Hepatocyte (in vitro differentiated cells): ENCODE measurements around the gene CIITA. TPM values are rescaled to one million over a fixed set of nuclear protein-coding genes. Genes with fewer than 3 reads are reported as not detected.

Experiments
- DNase-seq: peaks from one replicate; pipeline ENCODE4 v3.0.0-alpha.2; 2016; ENCODE audit warnings: low spot score
- H2AFZ ChIP-seq: fragments of 200-600 bp; sonication (generic); 2 replicates; pipeline ENCODE4 v1.6.0; 2016; ENCODE audit warnings: antibody characterized with exemption, mild to moderate bottlenecking
- H3K27ac ChIP-seq: fragments of 200-600 bp; sonication (generic); 2 replicates; pipeline ENCODE4 v1.5.1; 2016; ENCODE audit warnings: mild to moderate bottlenecking
- H3K27me3 ChIP-seq: fragments of 200-600 bp; sonication (generic); 2 replicates; pipeline ENCODE4 v1.6.1; 2016
- H3K36me3 ChIP-seq: fragments of 200-600 bp; sonication (generic); replicated peaks from 2 replicates; pipeline ENCODE4 v1.5.1; 2016; ENCODE audit warnings: low read depth; ENCODE audit not compliant: insufficient read depth
- H3K4me1 ChIP-seq: fragments of 200-600 bp; sonication (generic); 2 replicates; pipeline ENCODE4 v1.5.1; 2016; ENCODE audit warnings: mild to moderate bottlenecking, moderate library complexity; ENCODE audit not compliant: insufficient read depth
- H3K4me2 ChIP-seq: fragments of 200-600 bp; sonication (generic); 2 replicates; pipeline ENCODE4 v1.6.0; 2016
- H3K4me3 ChIP-seq: fragments of 200-600 bp; sonication (generic); 2 replicates; pipeline ENCODE4 v1.5.1; 2016; ENCODE audit warnings: mild to moderate bottlenecking
- H3K79me2 ChIP-seq: fragments of 200-600 bp; sonication (generic); 2 replicates; pipeline ENCODE4 v1.6.0; 2017; ENCODE audit warnings: mild to moderate bottlenecking
- H3K9me2 ChIP-seq: fragments of 200-600 bp; sonication (generic); replicated peaks from 2 replicates; pipeline ENCODE4 v1.6.0; 2017; ENCODE audit warnings: mild to moderate bottlenecking; ENCODE audit not compliant: insufficient read depth
- H3K9me3 ChIP-seq: fragments of 200-600 bp; sonication (generic); 2 replicates; pipeline ENCODE4 v1.5.1; 2016; ENCODE audit warnings: low read depth, mild to moderate bottlenecking
- H4K20me1 ChIP-seq: fragments of 200-600 bp; sonication (generic); 2 replicates; pipeline ENCODE4 v1.6.0; 2016; ENCODE audit warnings: mild to moderate bottlenecking; ENCODE audit not compliant: insufficient read depth, poor library complexity, severe bottlenecking
- EZH2 ChIP-seq: fragments of 200-600 bp; sonication (generic); IDR thresholded peaks from 2 replicates; pipeline ENCODE4 v1.6.1; 2016; ENCODE audit warnings: antibody characterized with exemption, mild to moderate bottlenecking, borderline replicate concordance
- EZH2phosphoT487 ChIP-seq: fragments of 200-600 bp; sonication (generic); IDR thresholded peaks from one replicate; pipeline ENCODE4 v1.6.1; 2018; ENCODE audit warnings: antibody characterized with exemption, mild to moderate bottlenecking, low read depth, moderate library complexity; ENCODE audit not compliant: unreplicated experiment, severe bottlenecking
- WGBS: methylation state at CpG from one replicate; pipeline ENCODE4 v1.1.6; 2016; ENCODE audit warnings: low lambda C conversion rate; ENCODE audit errors: missing lambda C conversion rate; 5-methylcytosine and 5-hydroxymethylcytosine counted together
- polyA plus RNA-seq: library from polyadenylated mRNA; unstranded; fragments of >200 nt; fragmentation: Nextera tagmentation; extraction: Ambion mirVana; gene quantifications from 2 replicates; pipeline ENCODE4 v1.2.1, GENCODE V29; 2016
- total RNA-seq: library from RNA; depleted of rRNA; stranded (reverse); fragments of >200 nt; gene quantifications from 2 replicates; pipeline ENCODE4 v1.2.3, GENCODE V29; 2014
- TF ChIP-seq, protein P1 (sequence below): fragments of 200-600 bp; sonication (generic); IDR thresholded peaks from 2 replicates; pipeline ENCODE4 v1.5.1; 2016; ENCODE audit warnings: antibody characterized with exemption, mild to moderate bottlenecking; ENCODE audit not compliant: poor library complexity

CIITA gene
- total and polyA plus RNA-seq, 2 experiments from 2014 or later = 1.1 TPM; not detected in 1

DNA sequence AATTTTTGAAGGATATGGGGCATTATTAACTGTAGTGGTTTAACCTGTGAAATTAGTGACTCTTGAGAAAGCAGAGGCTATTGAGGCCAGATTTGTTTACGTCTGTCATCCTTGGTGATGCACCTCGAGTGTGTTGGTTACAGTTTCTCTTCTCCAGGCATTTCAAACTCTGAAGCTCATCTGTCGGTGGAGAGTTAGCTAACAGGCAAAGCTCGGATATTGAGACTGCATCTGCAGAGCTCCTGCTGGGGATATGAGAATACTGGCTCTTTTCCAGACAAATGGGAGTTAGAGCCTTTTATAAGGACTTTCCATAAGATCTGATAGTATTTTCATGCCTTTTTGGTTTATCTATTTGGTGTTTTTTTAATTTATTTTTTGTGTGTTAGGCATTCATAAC is 74.0 kb downstream of the CIITA start:
- Histone ChIP-seq H3K36me3 (no peaks in the 10 kb centered on the region), H3K4me2 (peak overlapping the region; percentile 32), H4K20me1 (peaks cover 3% of the 10 kb centered on the region), H3K27ac (peak overlapping the region; percentile 35), H3K79me2 (peaks cover 88% of the 10 kb centered on the region), H3K9me2 (no peaks in the 10 kb centered on the region), H3K9me3 (no peaks in the 10 kb centered on the region), H3K4me1 (peaks cover 14% of the 10 kb centered on the region), H3K27me3 (no peaks in the 10 kb centered on the region), H2AFZ (no peak overlapping the region), H3K4me3 (no peak overlapping the region)
- DNase-seq = no peak
- WGBS = 54% methylated on average over 4 of the region's 4 CpGs
- TF ChIP-seq EZH2phosphoT487 (no peak), EZH2 (no peak)
- TF ChIP-seq, protein P1, sequence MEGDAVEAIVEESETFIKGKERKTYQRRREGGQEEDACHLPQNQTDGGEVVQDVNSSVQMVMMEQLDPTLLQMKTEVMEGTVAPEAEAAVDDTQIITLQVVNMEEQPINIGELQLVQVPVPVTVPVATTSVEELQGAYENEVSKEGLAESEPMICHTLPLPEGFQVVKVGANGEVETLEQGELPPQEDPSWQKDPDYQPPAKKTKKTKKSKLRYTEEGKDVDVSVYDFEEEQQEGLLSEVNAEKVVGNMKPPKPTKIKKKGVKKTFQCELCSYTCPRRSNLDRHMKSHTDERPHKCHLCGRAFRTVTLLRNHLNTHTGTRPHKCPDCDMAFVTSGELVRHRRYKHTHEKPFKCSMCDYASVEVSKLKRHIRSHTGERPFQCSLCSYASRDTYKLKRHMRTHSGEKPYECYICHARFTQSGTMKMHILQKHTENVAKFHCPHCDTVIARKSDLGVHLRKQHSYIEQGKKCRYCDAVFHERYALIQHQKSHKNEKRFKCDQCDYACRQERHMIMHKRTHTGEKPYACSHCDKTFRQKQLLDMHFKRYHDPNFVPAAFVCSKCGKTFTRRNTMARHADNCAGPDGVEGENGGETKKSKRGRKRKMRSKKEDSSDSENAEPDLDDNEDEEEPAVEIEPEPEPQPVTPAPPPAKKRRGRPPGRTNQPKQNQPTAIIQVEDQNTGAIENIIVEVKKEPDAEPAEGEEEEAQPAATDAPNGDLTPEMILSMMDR = no peak

DNA sequence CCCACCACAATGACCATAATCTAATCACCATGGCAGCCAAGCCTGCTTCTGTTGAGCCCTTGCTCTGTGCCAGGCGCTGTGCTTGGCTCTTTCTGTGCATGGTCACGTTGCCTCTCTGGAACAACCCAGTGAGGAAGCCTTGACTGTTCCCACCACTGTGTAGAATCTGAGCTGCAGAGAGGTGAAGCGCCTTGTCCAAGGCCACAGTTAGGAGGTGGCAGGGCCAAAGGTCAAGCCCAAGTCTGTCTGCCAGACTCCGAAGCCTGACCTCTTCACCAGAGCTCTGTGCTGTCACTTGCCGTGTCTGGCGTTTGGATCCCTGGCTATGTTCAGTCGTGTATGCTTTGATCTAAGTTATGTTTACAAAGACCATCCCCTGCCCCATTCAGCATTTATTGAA is 77.9 kb downstream of the CIITA start:
- WGBS = 77% methylated on average over 7 of the region's 7 CpGs
- no peak for DNase-seq
- Histone ChIP-seq H3K36me3 (no peaks in the 10 kb centered on the region), H3K27me3 (no peaks in the 10 kb centered on the region), H2AFZ (no peak overlapping the region), H3K9me2 (no peaks in the 10 kb centered on the region), H3K27ac (no peak overlapping the region), H4K20me1 (peaks cover 3% of the 10 kb centered on the region), H3K4me2 (no peak overlapping the region), H3K79me2 (peaks cover 61% of the 10 kb centered on the region), H3K4me1 (peaks cover 6% of the 10 kb centered on the region), H3K4me3 (no peak overlapping the region), H3K9me3 (no peaks in the 10 kb centered on the region)
- TF ChIP-seq EZH2phosphoT487 (no peak), EZH2 (no peak)
- TF ChIP-seq, protein P1 = no peak

DNA sequence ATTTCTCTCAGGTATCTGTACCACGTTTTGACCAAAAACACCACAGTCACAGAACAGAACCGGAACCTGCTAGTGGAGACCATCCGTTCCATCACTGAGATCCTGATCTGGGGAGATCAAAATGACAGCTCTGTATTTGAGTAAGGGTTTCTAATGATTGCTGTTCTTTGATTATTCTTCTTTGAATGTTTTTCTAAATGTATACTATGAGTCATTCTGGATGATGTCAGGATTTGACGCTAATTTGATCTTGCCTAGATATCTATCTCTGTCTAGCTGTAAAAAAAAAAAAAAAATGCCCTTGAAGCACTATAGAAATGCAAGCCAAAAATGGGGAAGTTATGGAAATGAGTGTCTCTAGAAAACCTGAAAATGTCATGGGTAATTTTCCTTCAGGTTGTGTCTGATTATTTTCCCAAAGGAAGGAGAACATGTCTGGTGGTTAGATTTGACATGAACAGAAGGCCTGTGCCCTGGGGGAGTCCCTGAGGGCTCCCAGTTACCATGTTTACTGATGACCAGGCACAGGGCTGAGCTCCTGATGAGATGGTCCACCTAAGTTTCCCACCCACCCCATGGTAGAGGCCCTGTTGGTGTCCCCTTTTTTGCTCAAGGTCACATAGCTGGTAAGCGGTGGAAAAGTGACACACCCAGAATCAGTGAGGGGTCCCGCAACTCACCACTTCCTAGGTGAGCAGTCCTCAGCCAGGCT is 80.9 kb downstream of the CIITA start:
- Histone ChIP-seq H3K9me2 (no peaks in the 10 kb centered on the region), H4K20me1 (no peaks in the 10 kb centered on the region), H3K27ac (no peak overlapping the region), H3K36me3 (no peaks in the 10 kb centered on the region), H3K4me2 (no peak overlapping the region), H3K4me1 (peaks cover 7% of the 10 kb centered on the region), H2AFZ (no peak overlapping the region), H3K4me3 (no peak overlapping the region), H3K79me2 (peaks cover 36% of the 10 kb centered on the region), H3K27me3 (no peaks in the 10 kb centered on the region), H3K9me3 (no peaks in the 10 kb centered on the region)
- WGBS = 86% methylated on average over 6 of the region's 6 CpGs
- no peak for DNase-seq
- TF ChIP-seq EZH2phosphoT487 (no peak), EZH2 (no peak)
- TF ChIP-seq, protein P1 = no peak
